Aorta (tissue), 5 donors: ENCODE data around the gene CUX1. TPM values are rescaled to one million over a fixed set of nuclear protein-coding genes. Genes with fewer than 3 reads are reported as not detected.

Experiments used
- ATAC-seq: fragments of 200-7000 bp; cut with Tn5 transposase; one replicate; pipeline ENCODE4 v1.9.1; 2022; ENCODE audit warnings: moderate library complexity; ENCODE audit not compliant: low FRiP score
- DNase-seq, 2 donors: peaks; one replicate each; pipeline ENCODE4 v3.0.0-alpha.2; 2020
- H3K27ac ChIP-seq, 2 donors: one replicate each; pipeline ENCODE4 v1.5.1; 2013; ENCODE audit warnings: low read length in 2 of 2, mild to moderate bottlenecking in 2 of 2, moderate library complexity in 2 of 2, control low read depth in 1 of 2, inconsistent platforms in 1 of 2, low read depth in 1 of 2
- H3K27me3 ChIP-seq, 2 donors: one replicate each; pipeline ENCODE4 v1.6.1; 2013; ENCODE audit warnings: control low read depth in 1 of 2, low read length in 1 of 2, mild to moderate bottlenecking in 1 of 2, moderate library complexity in 1 of 2; ENCODE audit not compliant: insufficient read depth in 2 of 2, control insufficient read depth in 1 of 2
- H3K36me3 ChIP-seq, 2 donors: one replicate each; pipeline ENCODE4 v1.6.1; 2013; ENCODE audit warnings: control low read depth in 1 of 2, low read length in 1 of 2, mild to moderate bottlenecking in 1 of 2; ENCODE audit not compliant: insufficient read depth in 2 of 2, control insufficient read depth in 1 of 2
- H3K4me1 ChIP-seq, 2 donors: one replicate each; pipeline ENCODE4 v1.6.1; 2013; ENCODE audit warnings: low read length in 2 of 2, control low read depth in 1 of 2, mild to moderate bottlenecking in 1 of 2, moderate library complexity in 1 of 2; ENCODE audit not compliant: insufficient read depth in 2 of 2, control insufficient read depth in 1 of 2
- H3K4me3 ChIP-seq, 2 donors: one replicate each; pipeline ENCODE4 v1.5.1; 2013; ENCODE audit warnings: low read length in 2 of 2, control low read depth in 1 of 2, mild to moderate bottlenecking in 1 of 2
- H3K9me3 ChIP-seq: one replicate; pipeline ENCODE4 v1.6.1; 2013; ENCODE audit warnings: mild to moderate bottlenecking, low read length; ENCODE audit not compliant: control insufficient read depth
- WGBS, 2 donors: extraction: QIAGEN DNeasy Blood & Tissue Kit; methylation state at CpG; one replicate each; pipeline ENCODE4 v1.1.7; 2013; 5-methylcytosine and 5-hydroxymethylcytosine counted together
- intact Hi-C, 2 donors: fragments of 100-400 bp; cut with DNase I; formaldehyde crosslinking; loops; one replicate each; pipeline versions ENCODE4 v1.14.2 to v1.15.0; 2022
- polyA plus RNA-seq, 2 donors: library from polyadenylated mRNA; stranded (reverse); fragments of 200-250 nt; gene quantifications; one replicate each; pipeline ENCODE4 v1.2.3, GENCODE V29; 2013
- total RNA-seq, 2 donors: library from RNA; stranded (reverse); fragmentation: NEBNext Ultra II Directional; extraction: Animal tissue kit (Norgen Biotek cat#: 25700); gene quantifications; one replicate each; pipeline ENCODE4 v1.2.1, GENCODE V29; 2021
- donor health status: healthy with polysubstance abuse.
- donor health status: Bipolar disorder and iron deficiency.
- donor health status: DM: no; HTN: no; CAD: no.
- donor health status: DM: no; HTN: no; CAD: no.
- donor health status: DM: yes; HTN: yes; CAD: no.

Gene CUX1
- total and polyA plus RNA-seq, 4 donors = 51.6 to 159 (median 94.1) TPM

- 85 to 88% methylated on average over 17 of the region's 17 CpGs for WGBS, 2 donors
- intact Hi-C loops = no loop called here
- no peaks in the 10 kb centered on the region for H3K4me1 ChIP-seq
- no peaks in the 10 kb centered on the region for H3K27me3 ChIP-seq
- H3K4me3 ChIP-seq = no peak overlapping the region
- no peak overlapping the region for H3K27ac ChIP-seq
- H3K9me3 ChIP-seq = no peaks in the 10 kb centered on the region
- ATAC-seq (peak; percentile 17), DNase-seq (peak; percentile 48 to 64)
- no peaks in the 10 kb centered on the region for H3K36me3 ChIP-seq
Measured at GRCh38 chr7:101910991-101911799, 93.8 kb downstream of the CUX1 start.

DNA sequence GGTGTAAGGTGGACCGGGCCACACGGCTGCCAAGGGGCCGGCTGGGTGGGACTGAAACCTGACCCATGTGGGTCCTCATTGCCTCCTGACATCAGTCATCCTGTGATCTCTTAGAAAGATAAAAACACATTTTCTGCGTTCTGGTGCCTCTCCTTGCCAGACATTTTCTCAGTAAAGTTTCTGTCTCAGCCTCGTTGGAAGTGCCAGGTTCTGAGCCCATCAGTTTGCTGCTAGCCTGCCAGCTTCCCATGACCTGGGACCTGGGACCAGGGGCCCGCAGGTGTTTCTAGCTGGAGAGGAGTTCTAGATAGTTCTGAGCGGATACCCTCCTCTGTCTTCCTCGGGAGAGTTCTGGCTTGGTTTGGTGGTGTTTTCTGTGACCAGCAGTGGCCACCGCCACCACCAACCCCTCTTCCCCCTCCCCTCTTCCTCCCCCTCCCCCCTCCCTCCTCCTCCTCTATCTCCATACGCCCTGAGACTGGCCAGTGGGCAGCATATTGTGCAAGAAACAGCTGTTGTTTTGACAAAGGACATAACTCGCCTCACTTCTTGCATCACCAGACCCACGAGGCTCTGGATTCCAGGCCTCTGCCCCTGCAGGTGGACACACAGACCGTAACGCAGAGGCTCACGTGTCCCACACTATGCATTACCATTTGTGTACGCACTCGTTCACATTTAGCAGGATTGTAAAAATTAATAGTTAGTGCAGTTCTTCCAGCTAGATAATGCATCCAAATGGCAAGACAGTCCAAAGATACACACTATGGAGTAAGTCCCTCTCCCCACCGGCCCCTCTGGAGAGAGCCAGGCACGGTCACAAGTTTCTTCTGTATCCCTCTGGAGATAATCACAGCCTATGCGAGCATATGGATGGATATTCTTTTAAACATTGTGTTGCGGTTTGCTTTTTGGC lies 94.6 kb downstream of the CUX1 start:
- peak; percentile 57 to 65 for DNase-seq
- no peak overlapping the region for H3K4me3 ChIP-seq
- 68 to 71% methylated on average over 21 of the region's 21 CpGs for WGBS, 2 donors
- intact Hi-C loops = no loop called here
- no peaks in the 10 kb centered on the region for H3K9me3 ChIP-seq
- H3K36me3 ChIP-seq = no peaks in the 10 kb centered on the region
- H3K27ac ChIP-seq = no peak overlapping the region
- H3K4me1 ChIP-seq = no peaks in the 10 kb centered on the region
- no peaks in the 10 kb centered on the region for H3K27me3 ChIP-seq
- ATAC-seq = peak; percentile 45

GRCh38 chr7:101912716-101913110 lies 95.3 kb downstream of the CUX1 start:
- Histone ChIP-seq H3K36me3 (no peaks in the 10 kb centered on the region), H3K27ac (no peak overlapping the region), H3K4me1 (no peaks in the 10 kb centered on the region), H3K27me3 (no peaks in the 10 kb centered on the region), H3K4me3 (no peak overlapping the region), H3K9me3 (no peaks in the 10 kb centered on the region)
- WGBS, 2 donors = 92% methylated on average over 12 of the region's 12 CpGs
- no peak for ATAC-seq
- intact Hi-C loops = no loop called here
- DNase-seq = peak; percentile 9 to 32

DNA sequence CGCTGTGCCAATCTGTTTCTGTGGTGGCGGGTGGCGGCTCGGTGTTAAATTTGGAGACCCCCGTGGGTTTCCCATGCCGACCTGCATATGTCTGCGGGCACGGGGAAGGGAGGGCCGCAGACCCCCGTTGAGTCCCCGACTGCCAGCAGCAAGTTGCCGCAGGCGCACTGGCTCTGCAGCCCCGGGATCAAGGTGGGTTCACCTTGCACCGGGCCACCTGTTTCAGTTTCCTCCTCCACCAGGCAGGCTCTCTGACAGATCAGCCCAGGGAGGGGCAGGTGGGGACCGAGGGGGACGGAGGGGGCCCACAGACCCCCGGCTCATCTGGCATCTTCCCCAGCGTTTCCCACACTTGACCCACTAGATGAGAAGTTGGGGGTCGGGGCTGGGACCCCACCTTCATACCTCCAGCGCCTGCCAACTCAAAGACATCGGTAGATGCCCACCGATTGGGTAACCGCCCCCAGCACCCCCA lies 95.9 kb downstream of the CUX1 start:
- H3K36me3 ChIP-seq = no peaks in the 10 kb centered on the region
- no peaks in the 10 kb centered on the region for H3K4me1 ChIP-seq
- WGBS, 2 donors = 77 to 80% methylated on average over 24 of the region's 24 CpGs
- no peaks in the 10 kb centered on the region for H3K27me3 ChIP-seq
- DNase-seq = peak; percentile 41 to 62
- ATAC-seq = peak; percentile 17
- no peak overlapping the region for H3K4me3 ChIP-seq
- no peaks in the 10 kb centered on the region for H3K9me3 ChIP-seq
- intact Hi-C loops = no loop called here
- no peak overlapping the region for H3K27ac ChIP-seq

DNA sequence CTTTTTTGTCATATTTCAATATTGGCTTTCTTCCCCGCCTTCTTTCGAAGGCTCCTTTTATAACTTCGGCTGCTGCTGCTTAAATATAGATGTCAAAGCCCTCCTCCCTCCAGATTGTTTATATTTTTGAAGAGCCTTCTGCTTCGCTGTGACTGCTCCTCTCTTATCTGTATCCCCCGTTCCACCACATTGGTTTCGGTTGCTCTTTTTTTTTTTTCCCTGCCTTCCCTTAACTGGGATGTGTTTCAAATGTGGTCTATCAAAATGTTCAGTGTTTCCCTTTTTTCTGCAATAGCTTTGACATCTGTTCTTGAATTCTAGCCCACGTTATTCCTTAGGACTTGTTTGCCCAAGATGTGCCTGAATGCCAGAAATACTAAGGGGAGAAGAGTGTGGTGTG lies 96.4 kb downstream of the CUX1 start:
- Histone ChIP-seq H3K36me3 (no peaks in the 10 kb centered on the region), H3K4me3 (no peak overlapping the region), H3K27me3 (no peaks in the 10 kb centered on the region), H3K9me3 (no peaks in the 10 kb centered on the region), H3K27ac (no peak overlapping the region), H3K4me1 (no peaks in the 10 kb centered on the region)
- ATAC-seq (no peak), DNase-seq (no peak)
- intact Hi-C loops = no loop called here
- 2 to 4% methylated on average over 7 of the region's 7 CpGs for whole genome bisulfite sequencing, 2 donors

GRCh38 chr7:101915000-101915399 lies 97.6 kb downstream of the CUX1 start:
- WGBS, 2 donors = 68 to 76% methylated on average over 15 of the region's 15 CpGs
- H3K27ac ChIP-seq = no peak overlapping the region
- intact Hi-C loops = no loop called here

GRCh38 chr7:101916041-101916800 lies 98.8 kb downstream of the CUX1 start:
- Histone ChIP-seq H3K4me1 (no peaks in the 10 kb centered on the region), H3K36me3 (no peaks in the 10 kb centered on the region), H3K4me3 (no peak overlapping the region), H3K9me3 (no peaks in the 10 kb centered on the region), H3K27ac (no peak overlapping the region), H3K27me3 (no peaks in the 10 kb centered on the region)
- 95 to 96% methylated on average over 31 of the region's 31 CpGs for WGBS, 2 donors
- ATAC-seq (no peak), DNase-seq (peak in 1 of 2 donors; percentile 59)
- intact Hi-C loops = no loop called here

More at GRCh38 chr7:101915000-101915399, 97.6 kb downstream of the CUX1 start:
- no peak overlapping the region for H3K4me3 ChIP-seq
- H3K36me3 ChIP-seq = no peaks in the 10 kb centered on the region
- H3K9me3 ChIP-seq = no peaks in the 10 kb centered on the region
- H3K27me3 ChIP-seq = no peaks in the 10 kb centered on the region
- no peak for ATAC-seq
- no peaks in the 10 kb centered on the region for H3K4me1 ChIP-seq
- peak; percentile 23 to 49 for DNase-seq

GRCh38 chr7:101916876-101917275 lies 99.5 kb downstream of the CUX1 start:
- Histone ChIP-seq H3K4me1 (no peaks in the 10 kb centered on the region), H3K4me3 (no peak overlapping the region), H3K9me3 (no peaks in the 10 kb centered on the region), H3K27ac (no peak overlapping the region), H3K27me3 (no peaks in the 10 kb centered on the region), H3K36me3 (no peaks in the 10 kb centered on the region)
- WGBS, 2 donors = 91% methylated on average over 15 of the region's 15 CpGs
- DNase-seq (peak; percentile 47 to 63), ATAC-seq (no peak)
- intact Hi-C loops = no loop called here
